WTC11 (cell line): ENCODE data around the gene LGALS1.

Experiments used
- ATF1 ChIP-seq: sonication (generic); formaldehyde crosslinking; IDR thresholded peaks from 2 replicates; pipeline ENCODE4 v1.8.1; 2023; ENCODE audit warnings: mild to moderate bottlenecking, moderate library complexity, missing genetic modification reagents
- ELF4 ChIP-seq: sonication (generic); formaldehyde crosslinking; IDR thresholded peaks from 2 replicates; pipeline ENCODE4 v1.8.1; 2022; ENCODE audit warnings: low read depth, mild to moderate bottlenecking, moderate library complexity, missing genetic modification reagents
- FOXJ3 ChIP-seq: sonication (generic); formaldehyde crosslinking; IDR thresholded peaks from 2 replicates; pipeline ENCODE4 v1.9.0; 2021; ENCODE audit warnings: missing genetic modification reagents, mild to moderate bottlenecking, borderline replicate concordance
- NR2C2 ChIP-seq: sonication (generic); formaldehyde crosslinking; IDR thresholded peaks from 2 replicates; pipeline ENCODE4 v1.8.0; 2022; ENCODE audit warnings: mild to moderate bottlenecking, missing genetic modification reagents
- NR3C1 ChIP-seq: sonication (generic); formaldehyde crosslinking; conservative IDR thresholded peaks from 2 replicates; pipeline ENCODE4 v1.8.1; 2023; ENCODE audit warnings: low read depth, mild to moderate bottlenecking, missing genetic modification reagents
- SMAD3 ChIP-seq: sonication (generic); formaldehyde crosslinking; IDR thresholded peaks from 2 replicates; pipeline ENCODE4 v1.8.0; 2022; ENCODE audit warnings: missing genetic modification reagents, mild to moderate bottlenecking, borderline replicate concordance
- SP1 ChIP-seq: sonication (generic); formaldehyde crosslinking; conservative IDR thresholded peaks from 2 replicates; pipeline ENCODE4 v1.8.1; 2022; ENCODE audit warnings: missing genetic modification reagents
- ZNF317 ChIP-seq: sonication (generic); formaldehyde crosslinking; IDR thresholded peaks from 2 replicates; pipeline ENCODE4 v1.8.1; 2023; ENCODE audit warnings: low read depth, mild to moderate bottlenecking, moderate library complexity, missing genetic modification reagents, borderline replicate concordance
- ZNF671 ChIP-seq: fragments of 250-450 bp; sonication (Bioruptor Pico); IDR thresholded peaks from 2 replicates; pipeline ENCODE4 v1.8.0; 2021; ENCODE audit warnings: mild to moderate bottlenecking
- TF ChIP-seq, protein P1 (sequence below): fragments of 200-600 bp; IDR thresholded peaks from 2 replicates; pipeline ENCODE4 v1.8.0; 2022; ENCODE audit warnings: antibody characterized with exemption
- TF ChIP-seq, protein P2 (sequence below): sonication (generic); formaldehyde crosslinking; IDR thresholded peaks from 2 replicates; pipeline ENCODE4 v1.8.1; 2022; ENCODE audit warnings: mild to moderate bottlenecking, moderate library complexity, missing genetic modification reagents
- TF ChIP-seq, protein P3 (sequence below): sonication (generic); formaldehyde crosslinking; IDR thresholded peaks from 2 replicates; pipeline ENCODE4 v1.8.0; 2022; ENCODE audit warnings: mild to moderate bottlenecking, missing genetic modification reagents
- TF ChIP-seq, protein P4 (sequence below): sonication (generic); formaldehyde crosslinking; IDR thresholded peaks from 2 replicates; pipeline ENCODE4 v1.8.1; 2023; ENCODE audit warnings: mild to moderate bottlenecking, missing genetic modification reagents, moderate library complexity
- TF ChIP-seq, protein P5 (sequence below): sonication (generic); formaldehyde crosslinking; IDR thresholded peaks from 2 replicates; pipeline ENCODE4 v1.8.0; 2022; ENCODE audit warnings: mild to moderate bottlenecking, missing genetic modification reagents

DNA sequence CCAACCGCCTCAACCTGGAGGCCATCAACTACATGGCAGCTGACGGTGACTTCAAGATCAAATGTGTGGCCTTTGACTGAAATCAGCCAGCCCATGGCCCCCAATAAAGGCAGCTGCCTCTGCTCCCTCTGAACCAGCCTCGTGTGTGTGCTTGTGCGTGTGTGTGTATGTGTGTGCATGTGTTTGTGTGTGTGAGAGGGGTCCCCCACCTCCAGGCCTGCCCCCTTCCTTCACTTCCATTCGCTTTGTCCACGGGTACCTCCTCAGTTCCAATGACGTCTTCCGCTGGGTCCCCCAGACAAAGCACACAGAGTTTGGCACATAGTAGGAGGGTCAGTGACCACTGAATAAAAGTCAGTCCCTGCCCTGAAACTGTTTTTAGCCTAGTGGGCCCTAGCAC lies 4.2 kb downstream of the LGALS1 start:
- TF ChIP-seq ZNF671 (CRISPR knock-in tag) (no peak), ZNF317 (CRISPR knock-in tag) (no peak), SP1 (CRISPR knock-in tag) (no peak), FOXJ3 (no peak), ATF1 (CRISPR knock-in tag) (no peak), NR3C1 (CRISPR knock-in tag) (no peak), NR2C2 (CRISPR knock-in tag) (no peak), SMAD3 (CRISPR knock-in tag) (no peak), ELF4 (CRISPR knock-in tag) (no peak)
- TF ChIP-seq, protein P1, sequence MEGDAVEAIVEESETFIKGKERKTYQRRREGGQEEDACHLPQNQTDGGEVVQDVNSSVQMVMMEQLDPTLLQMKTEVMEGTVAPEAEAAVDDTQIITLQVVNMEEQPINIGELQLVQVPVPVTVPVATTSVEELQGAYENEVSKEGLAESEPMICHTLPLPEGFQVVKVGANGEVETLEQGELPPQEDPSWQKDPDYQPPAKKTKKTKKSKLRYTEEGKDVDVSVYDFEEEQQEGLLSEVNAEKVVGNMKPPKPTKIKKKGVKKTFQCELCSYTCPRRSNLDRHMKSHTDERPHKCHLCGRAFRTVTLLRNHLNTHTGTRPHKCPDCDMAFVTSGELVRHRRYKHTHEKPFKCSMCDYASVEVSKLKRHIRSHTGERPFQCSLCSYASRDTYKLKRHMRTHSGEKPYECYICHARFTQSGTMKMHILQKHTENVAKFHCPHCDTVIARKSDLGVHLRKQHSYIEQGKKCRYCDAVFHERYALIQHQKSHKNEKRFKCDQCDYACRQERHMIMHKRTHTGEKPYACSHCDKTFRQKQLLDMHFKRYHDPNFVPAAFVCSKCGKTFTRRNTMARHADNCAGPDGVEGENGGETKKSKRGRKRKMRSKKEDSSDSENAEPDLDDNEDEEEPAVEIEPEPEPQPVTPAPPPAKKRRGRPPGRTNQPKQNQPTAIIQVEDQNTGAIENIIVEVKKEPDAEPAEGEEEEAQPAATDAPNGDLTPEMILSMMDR = no peak
- TF ChIP-seq, protein P2, sequence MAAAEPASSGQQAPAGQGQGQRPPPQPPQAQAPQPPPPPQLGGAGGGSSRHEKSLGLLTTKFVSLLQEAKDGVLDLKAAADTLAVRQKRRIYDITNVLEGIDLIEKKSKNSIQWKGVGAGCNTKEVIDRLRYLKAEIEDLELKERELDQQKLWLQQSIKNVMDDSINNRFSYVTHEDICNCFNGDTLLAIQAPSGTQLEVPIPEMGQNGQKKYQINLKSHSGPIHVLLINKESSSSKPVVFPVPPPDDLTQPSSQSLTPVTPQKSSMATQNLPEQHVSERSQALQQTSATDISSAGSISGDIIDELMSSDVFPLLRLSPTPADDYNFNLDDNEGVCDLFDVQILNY (CRISPR knock-in tag) = no peak
- TF ChIP-seq, protein P3, sequence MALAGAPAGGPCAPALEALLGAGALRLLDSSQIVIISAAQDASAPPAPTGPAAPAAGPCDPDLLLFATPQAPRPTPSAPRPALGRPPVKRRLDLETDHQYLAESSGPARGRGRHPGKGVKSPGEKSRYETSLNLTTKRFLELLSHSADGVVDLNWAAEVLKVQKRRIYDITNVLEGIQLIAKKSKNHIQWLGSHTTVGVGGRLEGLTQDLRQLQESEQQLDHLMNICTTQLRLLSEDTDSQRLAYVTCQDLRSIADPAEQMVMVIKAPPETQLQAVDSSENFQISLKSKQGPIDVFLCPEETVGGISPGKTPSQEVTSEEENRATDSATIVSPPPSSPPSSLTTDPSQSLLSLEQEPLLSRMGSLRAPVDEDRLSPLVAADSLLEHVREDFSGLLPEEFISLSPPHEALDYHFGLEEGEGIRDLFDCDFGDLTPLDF (CRISPR knock-in tag) = no peak
- TF ChIP-seq, protein P4, sequence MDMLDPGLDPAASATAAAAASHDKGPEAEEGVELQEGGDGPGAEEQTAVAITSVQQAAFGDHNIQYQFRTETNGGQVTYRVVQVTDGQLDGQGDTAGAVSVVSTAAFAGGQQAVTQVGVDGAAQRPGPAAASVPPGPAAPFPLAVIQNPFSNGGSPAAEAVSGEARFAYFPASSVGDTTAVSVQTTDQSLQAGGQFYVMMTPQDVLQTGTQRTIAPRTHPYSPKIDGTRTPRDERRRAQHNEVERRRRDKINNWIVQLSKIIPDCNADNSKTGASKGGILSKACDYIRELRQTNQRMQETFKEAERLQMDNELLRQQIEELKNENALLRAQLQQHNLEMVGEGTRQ = no peak
- TF ChIP-seq, protein P5, sequence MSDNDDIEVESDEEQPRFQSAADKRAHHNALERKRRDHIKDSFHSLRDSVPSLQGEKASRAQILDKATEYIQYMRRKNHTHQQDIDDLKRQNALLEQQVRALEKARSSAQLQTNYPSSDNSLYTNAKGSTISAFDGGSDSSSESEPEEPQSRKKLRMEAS (CRISPR knock-in tag) = no peak
